HL-60/S4 treated with retinoic acid at 250 ng/mL for 4 days and 3 days (cell line): ENCODE results near the gene COL21A1.

Experiments
- in situ Hi-C: fragments of 300-500 bp; cut with MboI; formaldehyde crosslinking; loops from 2 replicates; pipeline ENCODE4 v1.7.0; 2022; ENCODE audit warnings: low sequenced_read_pairs

COL21A1 gene

GRCh38 chr6:56247654-56248122 is 308 bp upstream of the COL21A1 start:
- in situ Hi-C loops, result no loop called here

GRCh38 chr6:56246541-56246880 is 869 bp downstream of the COL21A1 start:
- in situ Hi-C loops, result no loop called here

GRCh38 chr6:56245903-56246351 is 1.5 kb downstream of the COL21A1 start:
- in situ Hi-C loops, result no loop called here

GRCh38 chr6:56244528-56245253 is 2.7 kb downstream of the COL21A1 start:
- in situ Hi-C loops, result no loop called here

- in situ Hi-C loops, result no loop called here
Measured at GRCh38 chr6:56244089-56244488, 3.3 kb downstream of the COL21A1 start.

- in situ Hi-C loops, result no loop called here
Measured at GRCh38 chr6:56243518-56244070, 3.8 kb downstream of the COL21A1 start.

- in situ Hi-C loops, result no loop called here
Measured at GRCh38 chr6:56242346-56242745, 5.0 kb downstream of the COL21A1 start.

GRCh38 chr6:56241124-56241802 is 6.1 kb downstream of the COL21A1 start:
- in situ Hi-C loops, result no loop called here

- in situ Hi-C loops, result no loop called here
Measured at GRCh38 chr6:56238352-56238751, 9.0 kb downstream of the COL21A1 start.

GRCh38 chr6:56235245-56235644 is 12.1 kb downstream of the COL21A1 start:
- in situ Hi-C loops, result no loop called here

GRCh38 chr6:56232436-56232835 is 14.9 kb downstream of the COL21A1 start:
- in situ Hi-C loops, result no loop called here

GRCh38 chr6:56231827-56232226 is 15.6 kb downstream of the COL21A1 start:
- in situ Hi-C loops, result no loop called here

- in situ Hi-C loops, result no loop called here
Measured at GRCh38 chr6:56230976-56231566, 16.3 kb downstream of the COL21A1 start.

GRCh38 chr6:56227071-56227879 is 20.1 kb downstream of the COL21A1 start:
- in situ Hi-C loops, result no loop called here

- in situ Hi-C loops, result no loop called here
Measured at GRCh38 chr6:56223995-56224394, 23.4 kb downstream of the COL21A1 start.

- in situ Hi-C loops, result no loop called here
Measured at GRCh38 chr6:56222499-56222898, 24.9 kb downstream of the COL21A1 start.

GRCh38 chr6:56220078-56220477 is 27.3 kb downstream of the COL21A1 start:
- in situ Hi-C loops, result no loop called here

GRCh38 chr6:56214703-56215101 is 32.7 kb downstream of the COL21A1 start:
- in situ Hi-C loops, result no loop called here

- in situ Hi-C loops, result no loop called here
Measured at GRCh38 chr6:56214041-56214702, 33.2 kb downstream of the COL21A1 start.

GRCh38 chr6:56211724-56212123 is 35.7 kb downstream of the COL21A1 start:
- in situ Hi-C loops, result no loop called here
